Myocyte (in vitro differentiated cells): Measurements from ENCODE around the gene ULBP3. TPM values are rescaled to one million over a fixed set of nuclear protein-coding genes. Genes with fewer than 3 reads are reported as not detected.
"Not testable (repeated sequence)": the region's sequence is repeated elsewhere in the genome, so short reads cannot be mapped to it uniquely, and the experiment has no call there.

ENCODE experiments used
- DNase-seq: peaks from one replicate; pipeline ENCODE4 v3.0.0-alpha.2; 2012; ENCODE audit warnings: low read depth
- total RNA-seq: library from RNA; depleted of rRNA; stranded (reverse); fragments of >200 nt; gene quantifications from 2 replicates; pipeline ENCODE4 v1.2.3, GENCODE V29; 2014

The ULBP3 gene
- total RNA-seq, 1 donor from 2014 or later: 8.5 TPM

DNA sequence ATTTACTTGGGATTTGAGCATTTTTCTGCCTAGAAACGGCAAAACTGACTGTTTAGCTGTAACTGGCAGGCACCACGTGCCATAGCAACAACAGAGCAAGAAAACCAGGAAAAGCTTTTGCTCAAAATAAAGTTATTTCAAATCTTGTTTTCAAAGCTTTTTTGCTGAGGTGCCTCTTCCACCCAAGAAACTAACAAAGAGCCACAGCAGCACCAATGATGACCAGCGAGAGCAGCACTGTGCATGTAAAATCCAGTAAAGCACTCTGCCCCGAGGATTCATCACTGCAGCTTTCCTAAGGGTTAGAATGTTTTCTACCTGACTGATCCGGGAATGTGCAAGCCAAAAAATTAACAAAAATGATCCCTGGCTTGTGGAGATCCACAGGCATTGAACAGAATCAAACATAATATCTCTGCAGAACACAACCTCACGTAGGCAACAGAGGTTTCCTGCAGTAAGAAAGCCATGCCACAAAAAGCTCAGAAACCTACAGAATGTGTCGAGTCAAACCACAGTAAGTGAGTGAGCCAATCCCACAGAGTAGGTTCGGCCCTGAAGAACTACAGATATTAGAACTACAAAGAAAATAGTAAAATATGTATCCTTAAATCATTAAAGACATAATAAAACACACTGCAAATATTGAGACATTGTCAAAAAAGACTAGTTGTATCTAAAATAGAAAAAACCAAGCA, 7.4 kb upstream of the ULBP3 start:
- peak; percentile 15 for DNase-seq

DNA sequence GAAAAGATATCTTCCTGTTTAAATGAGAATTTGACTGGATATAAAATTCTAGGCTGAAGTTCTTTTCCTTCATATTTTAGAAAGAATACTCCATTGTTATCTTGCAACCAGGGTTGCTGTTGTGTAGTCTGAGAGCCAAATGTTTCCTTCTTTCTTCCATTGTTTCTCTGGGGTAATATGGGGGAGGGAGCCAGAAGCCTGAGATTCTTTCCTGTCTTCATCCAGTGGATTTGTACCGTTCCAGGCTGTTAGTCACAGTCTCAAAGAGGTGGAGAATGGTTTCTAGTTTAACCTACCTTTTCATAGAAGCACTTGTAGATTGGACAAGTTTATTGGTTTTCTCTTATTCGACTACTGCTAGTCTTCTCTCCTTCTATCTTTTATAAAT, 6.1 kb upstream of the ULBP3 start:
- DNase-seq: no peak

DNA sequence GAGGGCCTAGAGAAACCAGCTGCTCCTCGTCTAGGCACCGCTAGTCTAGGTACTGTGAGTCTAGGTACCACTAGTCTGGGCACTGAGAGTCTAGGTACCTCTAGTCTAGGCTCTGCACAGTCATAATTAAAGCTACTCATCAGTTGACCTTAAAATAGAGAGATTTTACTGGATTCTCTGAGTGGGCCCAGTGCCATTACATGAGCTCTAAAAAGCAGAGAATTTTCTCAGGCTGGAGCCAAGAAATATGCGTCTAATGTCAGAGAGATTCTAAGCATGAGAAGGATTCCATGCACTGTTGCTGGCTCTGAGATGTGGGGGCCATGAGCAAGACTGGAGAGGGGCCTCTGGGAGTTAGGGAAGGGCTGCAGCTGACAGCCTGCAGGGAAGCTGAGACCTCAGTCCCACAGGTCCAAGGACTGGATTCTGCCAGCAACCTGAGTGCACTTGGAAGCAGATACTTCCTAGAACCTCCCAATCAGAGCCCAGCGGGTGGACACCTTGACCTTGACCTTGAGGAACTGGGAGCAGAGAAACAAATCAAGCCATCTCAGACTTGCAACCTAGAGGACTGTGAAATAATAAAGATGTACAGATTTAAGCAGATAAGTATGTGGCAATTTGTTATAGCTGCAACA, 5.6 kb upstream of the ULBP3 start:
- not testable (repeated sequence) for DNase-seq

DNA sequence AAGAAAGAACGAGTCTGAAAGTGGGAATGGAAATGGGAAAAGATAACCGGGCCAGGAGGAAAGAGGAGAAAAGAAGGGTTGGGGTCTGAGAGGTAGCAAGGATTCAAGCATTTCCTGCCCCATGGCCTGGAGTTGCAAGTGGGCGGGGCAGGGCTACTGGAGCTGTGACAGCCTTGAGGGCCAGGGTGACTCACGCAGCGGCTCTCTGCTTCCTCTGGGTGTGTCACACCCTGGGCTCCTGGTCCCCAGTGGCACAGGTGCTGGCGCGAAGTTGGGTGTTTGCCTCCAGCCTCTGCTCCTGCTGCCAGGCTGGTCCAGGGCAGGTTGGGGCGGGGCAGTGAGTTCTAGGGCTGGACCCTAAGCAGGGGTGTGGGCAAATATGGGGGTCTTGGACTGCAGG, 3.3 kb upstream of the ULBP3 start:
- peak; percentile 76 for DNase-seq

DNA sequence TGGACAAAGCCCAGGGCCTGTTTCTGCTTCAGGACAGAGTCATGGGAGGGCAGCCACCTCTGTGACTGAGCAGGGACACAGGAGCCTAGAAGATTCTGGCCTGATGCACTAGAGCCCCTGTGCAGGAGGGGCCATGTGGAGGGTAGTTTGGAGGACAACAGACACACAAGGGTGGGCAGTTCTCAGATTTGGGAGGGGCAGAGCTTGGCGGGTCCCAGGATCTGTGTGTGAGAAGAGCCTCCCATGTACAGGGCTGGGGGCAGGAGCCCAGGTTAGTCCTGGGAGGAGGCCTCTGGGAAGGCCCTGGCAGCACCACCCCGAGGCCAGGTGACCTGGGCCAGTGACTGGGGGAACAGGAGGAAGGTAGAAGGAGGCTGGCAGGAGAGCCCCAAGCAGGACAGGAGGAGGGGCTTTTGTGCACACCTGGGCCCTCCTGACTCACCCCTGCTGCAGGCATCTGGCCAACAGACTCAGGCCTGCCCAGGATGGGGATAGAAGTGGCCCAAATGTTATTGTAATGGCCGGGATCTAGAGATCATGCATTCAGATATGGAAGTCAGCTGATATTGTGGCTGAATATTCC, 1.4 kb upstream of the ULBP3 start:
- no peak for DNase-seq

DNA sequence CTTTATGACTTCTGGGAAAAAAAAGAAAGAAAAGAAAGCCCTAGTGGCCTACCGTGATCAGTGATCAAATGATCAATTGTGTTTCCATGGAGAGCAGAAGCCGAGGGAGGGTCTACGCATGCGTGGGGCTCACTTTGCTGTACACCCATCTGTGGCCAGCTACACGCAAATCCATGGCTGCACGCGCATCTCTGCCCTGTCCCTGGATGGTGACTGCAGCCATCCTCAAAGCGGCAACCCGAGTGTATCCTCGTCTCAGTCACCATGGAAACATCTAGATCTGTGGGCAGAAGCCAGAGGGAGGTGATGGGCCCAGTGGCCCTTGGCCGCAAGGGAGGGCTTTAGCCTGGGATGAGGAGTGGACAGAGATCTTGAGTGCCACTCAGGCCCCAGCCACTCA, 785 bp upstream of the ULBP3 start:
- DNase-seq: no peak

DNA sequence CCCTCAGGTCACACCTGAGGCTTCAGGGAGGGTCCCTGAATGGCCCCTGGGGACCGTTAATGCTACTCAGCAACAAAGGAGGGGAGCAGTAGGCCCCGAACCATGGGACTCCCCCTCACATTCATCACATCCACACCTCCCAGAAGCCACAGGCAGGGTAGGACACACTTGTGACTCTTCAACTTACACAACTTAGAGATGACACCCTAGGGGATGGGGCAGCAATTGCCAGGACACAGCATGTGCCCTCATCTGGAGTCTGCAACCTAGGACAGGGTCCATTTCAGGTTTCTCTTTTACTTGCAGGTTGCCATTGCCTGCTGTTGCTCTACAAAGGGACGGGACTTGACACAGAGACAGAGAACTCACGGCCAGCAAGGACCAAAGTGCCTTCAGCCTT, 770 bp downstream of the ULBP3 start:
- DNase-seq: no peak

DNA sequence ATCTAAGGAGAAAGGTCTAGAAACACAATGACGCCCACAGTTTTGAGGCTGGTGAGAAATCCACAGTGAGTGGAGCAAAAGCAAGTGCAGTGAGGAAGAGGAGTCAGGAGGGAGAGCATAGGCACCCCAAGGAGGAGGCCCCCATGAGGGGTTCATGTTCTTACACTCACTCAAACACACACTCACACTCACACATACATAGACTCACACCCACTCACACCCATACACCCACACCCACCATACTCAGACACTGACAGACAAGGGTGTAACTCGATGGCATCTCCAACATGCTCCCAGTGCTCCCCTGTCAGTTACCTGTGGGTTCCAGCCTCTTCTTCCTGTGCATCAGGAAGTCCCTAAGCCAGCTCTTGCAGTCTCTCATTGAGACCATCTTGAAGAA, 3.8 kb downstream of the ULBP3 start:
- no peak for DNase-seq

DNA sequence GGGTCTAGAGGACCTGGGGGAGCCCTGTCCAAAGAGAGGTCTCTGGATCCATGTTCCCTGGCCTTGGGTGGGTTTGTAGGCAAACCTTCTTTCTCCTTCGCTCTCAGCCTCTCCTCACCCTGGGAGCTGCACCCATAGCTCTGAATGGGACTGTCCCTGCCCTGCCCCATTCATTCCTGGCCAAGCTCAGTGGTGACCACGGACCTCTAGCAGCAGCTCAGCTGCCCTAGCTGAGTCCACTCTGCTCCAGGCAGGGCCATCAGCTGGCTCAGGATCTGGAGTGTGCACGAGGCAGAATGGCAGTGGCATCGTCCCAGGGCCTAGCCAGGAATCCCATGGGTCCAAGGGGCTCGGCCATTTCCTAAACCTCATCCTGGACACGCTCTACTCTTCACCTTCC, 5.3 kb downstream of the ULBP3 start:
- peak; percentile 67 for DNase-seq

DNA sequence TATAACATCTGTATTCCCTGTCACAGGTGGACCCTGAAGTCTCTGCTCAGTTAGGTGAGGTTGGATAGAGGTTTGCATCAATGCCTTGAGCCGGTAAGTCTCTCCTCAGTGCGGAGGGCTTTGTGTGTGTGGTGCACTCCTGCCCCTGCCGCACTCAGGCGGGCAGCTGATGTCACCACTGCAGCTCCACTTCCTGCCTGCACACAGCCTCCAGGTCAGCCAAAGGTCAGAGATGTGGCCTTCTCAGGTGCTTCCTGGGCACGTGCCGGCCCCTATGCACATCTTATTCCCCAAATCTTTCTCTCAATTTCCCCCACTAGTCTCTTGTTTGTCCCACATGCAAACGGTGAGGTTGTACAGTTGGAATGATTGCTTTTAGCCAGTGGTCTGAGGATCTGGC, 8.9 kb downstream of the ULBP3 start:
- not testable (repeated sequence) for DNase-seq

DNA sequence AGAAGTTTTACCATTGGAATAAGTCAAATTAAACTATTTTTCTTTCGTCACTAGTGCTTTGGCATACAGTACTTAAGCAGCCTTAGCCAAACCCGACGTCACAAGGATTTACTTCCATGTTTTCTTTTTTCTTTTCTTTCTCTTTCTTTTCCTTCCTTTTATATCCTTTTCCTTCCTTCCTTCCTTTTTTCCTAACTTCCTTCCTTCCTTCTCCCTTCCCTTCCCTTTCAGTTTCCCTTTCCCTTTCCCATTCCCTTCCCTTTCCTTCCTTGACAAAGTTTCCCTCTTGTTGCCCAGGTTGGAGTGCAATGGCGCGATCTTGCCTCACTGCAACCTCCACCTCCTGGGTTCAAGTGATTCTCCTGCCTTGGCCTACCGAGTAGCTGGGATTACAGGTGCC, 9.9 kb downstream of the ULBP3 start:
- no peak for DNase-seq

DNA sequence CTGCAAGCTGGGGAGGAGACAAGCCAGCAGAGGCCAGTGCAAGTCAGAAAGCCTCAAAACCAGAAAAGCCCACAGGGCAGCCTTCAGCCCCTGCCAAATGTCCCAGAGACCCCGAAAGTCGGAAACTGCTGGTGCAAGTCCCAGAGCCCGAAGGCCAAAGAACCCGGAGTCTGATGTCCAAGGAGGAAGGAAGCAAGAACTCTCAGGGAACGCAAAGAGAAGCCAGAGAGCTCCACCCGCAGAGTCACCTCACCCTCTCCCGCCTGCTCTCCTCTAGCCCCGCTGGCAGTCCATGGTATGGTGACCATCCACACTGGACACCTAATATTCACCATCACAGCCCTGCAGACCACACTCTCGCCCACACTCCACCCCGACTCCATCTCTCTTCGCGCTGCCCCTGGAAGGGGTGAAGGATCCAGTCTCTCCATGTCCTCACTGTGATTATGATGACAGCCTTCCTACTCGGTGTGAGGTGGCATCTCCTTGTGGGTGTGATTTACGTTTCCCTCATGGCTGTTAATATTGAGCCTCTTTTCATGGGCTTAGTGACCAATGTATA, 10.6 kb downstream of the ULBP3 start:
- DNase-seq: no peak

DNA sequence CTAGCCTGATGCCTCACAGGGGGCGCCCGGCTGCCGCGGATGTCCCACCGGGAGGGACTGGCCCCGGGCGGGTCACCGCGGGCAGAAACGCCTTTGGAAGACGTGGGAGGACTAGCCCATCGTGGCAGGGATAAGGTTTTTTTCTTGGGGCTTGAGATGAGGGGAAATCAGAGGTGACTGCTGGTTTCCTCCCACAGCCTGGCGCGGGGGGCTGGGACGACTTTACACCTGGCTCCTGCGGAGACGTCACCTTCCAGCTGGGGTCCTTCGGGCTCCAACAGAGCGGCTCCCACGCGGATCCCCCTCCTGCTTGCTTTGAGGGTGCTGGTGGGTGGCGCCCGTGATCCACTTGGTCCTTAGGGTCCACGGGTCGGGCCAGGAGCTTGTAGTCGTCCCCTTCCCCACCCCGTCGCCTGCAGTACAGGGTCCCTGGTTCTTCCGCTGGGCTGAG, 11.4 kb downstream of the ULBP3 start:
- no peak for DNase-seq

DNA sequence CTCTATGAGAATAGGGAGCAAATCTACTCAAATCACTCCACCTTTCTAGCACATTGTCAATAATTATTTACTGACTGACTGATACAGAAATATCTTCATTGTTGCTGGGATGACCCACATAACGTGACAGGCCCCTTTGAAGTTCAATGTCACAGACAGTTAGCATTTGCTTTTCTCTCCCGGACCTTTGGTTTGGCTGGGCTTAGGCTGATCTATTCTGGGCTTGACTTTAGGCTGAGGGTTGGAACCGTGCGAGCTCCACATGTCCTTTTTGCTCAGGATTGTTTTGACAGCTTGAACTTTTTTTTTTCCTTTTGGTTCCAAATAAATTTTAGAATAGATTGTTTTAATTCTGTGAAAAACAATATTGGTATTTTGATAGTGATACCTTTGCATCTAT, 12.0 kb downstream of the ULBP3 start:
- DNase-seq: peak; percentile 86

DNA sequence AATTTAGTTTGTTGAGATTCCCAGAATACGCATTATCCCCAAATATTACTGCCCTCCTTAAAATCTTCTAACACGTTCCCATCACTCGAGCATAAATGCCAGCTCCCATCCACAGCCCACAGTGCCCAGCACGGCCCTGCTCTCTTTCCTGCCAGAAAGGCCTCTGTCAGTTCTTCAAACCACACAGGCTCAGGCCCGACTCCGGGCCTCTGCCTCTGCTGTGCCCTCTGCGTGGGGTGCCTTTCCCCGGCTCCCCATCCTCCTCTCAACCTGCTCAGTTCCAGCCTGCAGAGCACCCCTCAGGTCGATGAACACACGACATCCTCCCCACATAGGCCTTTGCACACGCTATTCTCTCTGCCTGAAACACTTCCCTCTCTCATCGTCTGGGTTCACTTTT, 12.8 kb downstream of the ULBP3 start:
- DNase-seq: no peak

DNA sequence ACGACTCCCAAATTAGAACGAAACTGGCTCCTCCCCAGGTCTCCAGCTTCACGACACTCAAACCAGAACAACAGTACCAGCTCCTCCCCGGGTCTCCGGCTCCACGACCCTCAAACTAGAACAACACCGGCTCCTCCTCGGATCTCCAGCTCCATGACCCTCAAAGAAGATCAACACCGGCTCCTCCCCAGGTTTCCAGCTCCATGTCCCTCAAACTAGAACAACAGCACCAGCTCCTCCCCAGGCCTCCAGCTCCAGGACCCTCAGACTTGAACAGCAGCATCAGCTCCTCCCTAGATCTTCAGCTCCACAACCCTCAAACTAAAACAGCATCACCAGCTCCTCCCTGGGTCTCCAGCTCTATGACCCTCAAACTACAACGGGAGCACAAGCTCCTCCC, 13.8 kb downstream of the ULBP3 start:
- DNase-seq: no peak

DNA sequence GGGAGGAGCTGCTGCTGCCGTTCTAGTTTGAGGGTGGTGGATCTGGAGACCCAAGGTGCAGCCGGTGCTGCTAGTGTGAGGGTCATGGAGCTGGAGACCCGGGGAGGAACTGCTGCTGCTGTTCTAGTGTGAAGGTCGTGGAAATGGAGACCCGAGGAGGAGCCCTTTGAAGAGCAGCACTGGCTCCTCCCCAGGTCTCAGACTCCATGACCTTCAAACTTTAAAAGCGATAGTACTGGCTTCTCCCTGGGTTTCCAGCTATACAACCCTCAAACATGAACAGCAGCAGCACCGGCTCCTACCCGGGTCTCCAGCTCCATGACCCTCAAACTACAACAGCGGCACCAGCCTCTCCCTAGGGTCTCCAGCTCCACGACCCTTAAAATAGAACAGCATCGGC, 15.5 kb downstream of the ULBP3 start:
- DNase-seq: no peak

DNA sequence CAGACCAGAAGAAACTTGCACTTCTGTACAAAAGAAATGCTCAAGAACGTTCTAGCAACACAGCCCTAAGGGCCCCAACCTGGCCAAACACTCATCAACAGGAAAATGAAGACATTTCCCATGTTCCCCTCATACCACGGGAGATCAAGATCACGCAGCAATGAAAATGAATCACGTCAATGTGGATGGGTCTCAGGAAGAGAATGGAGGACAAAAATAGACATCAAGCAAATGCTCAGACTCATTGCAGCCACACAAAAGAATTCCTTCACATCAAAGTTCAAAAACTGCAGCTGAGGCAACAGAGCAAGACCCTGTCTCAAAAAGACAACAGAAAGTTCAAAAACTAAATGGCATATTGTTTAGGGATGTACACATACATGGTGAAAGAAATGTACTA, 18.1 kb downstream of the ULBP3 start:
- DNase-seq: peak; percentile 61

DNA sequence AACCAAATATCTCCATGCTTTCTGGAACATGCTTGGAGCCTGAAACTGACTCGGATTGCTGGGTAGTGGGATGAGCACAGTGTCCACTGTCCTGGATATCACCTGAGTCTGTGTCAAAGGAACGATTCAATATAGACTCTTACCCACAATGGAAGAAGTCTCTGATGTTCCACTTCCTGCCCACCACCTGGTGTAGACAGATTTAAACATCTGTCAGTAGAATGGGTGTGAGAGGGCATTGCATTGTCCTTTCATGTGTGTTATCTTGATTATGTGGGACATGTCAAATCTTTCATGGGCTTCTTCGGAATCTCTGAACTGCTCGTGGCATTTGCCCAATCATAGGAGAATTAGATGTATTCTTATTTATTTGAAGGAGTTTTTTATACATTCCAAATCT, 20.8 kb downstream of the ULBP3 start:
- no peak for DNase-seq

DNA sequence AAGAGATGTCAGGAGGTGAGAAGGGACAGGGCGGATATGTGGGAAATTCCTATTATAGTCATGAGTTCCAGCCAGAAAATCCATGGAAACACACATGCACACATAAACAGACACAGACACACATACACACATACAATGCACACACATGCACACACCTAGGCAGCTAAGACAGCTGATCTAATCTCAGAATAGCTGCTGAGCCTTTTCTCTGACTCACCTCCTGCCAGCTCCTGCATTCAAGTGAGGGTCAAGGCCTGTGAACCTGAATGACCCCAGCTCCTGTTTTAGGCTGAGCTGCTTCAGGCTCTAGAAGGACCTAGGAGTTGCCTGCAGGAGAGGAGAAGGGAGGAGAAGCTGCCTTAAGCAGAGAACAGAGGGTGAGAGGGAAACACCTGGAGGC, 22.0 kb downstream of the ULBP3 start:
- DNase-seq: no peak

DNA sequence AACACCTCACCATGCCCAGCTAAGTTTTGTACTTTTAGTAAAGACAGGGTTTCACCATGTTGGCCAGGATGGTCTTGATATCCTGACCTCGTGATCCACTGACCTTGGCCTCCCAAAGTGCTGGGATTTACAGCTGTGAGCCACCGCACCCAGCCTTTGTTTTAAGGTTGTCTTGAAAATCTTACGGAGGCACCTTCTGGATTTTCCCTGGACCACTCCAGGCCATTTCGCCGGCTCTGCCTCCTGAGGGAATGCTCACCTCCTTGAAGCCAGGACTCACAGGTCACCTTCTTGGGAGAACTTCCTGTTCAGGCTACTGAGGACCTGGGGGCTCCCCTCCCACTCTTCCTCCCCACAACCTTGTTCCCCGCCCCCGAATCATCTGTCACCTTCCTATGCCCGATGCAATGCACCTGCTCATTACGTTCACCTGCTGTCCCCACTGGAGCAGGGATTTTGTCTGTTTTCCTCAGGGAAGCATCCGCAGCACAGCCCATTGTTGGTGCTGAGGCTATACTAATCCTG, 24.2 kb downstream of the ULBP3 start:
- no peak for DNase-seq
